PC-3 (cell line): ENCODE data around the gene SLC4A7.

ENCODE experiments used
- EZH2 ChIP-seq: fragments of 300-600 bp; sonication (generic); IDR thresholded peaks from one replicate; pipeline ENCODE4 v1.6.1; 2017; ENCODE audit warnings: antibody characterized with exemption, mild to moderate bottlenecking, low read length; ENCODE audit not compliant: unreplicated experiment
- EZH2phosphoT487 ChIP-seq: fragments of 300-600 bp; sonication (generic); IDR thresholded peaks from 2 replicates; pipeline ENCODE4 v1.6.1; 2018; ENCODE audit warnings: mild to moderate bottlenecking, antibody characterized with exemption, low read length, borderline replicate concordance
- TF ChIP-seq, protein P1 (sequence below): fragments of 300-600 bp; sonication (generic); conservative IDR thresholded peaks from 2 replicates; pipeline ENCODE4 v1.5.1; 2017; ENCODE audit warnings: antibody characterized with exemption, low read depth, mild to moderate bottlenecking, low read length

DNA sequence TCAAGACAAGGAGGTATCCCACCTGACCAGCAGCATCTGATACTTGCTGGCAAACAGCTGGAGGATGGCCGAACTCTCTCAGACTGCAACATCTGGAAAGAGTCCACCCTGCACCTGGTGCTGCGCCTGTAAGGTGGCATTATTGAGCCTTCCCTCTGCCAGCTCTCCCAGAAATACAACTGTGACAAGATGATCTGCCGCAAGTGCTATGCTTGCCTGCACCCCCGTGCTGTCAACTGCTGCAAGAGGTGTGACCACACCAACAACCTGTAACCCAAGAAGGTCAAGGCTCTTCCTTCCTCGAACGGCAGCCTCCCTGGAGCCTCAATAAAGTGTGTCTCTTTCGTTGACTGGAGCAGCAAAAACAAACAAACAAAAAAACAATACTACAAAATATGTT lies 2.2 kb upstream of the SLC4A7 start:
- no peak for TF ChIP-seq EZH2
- TF ChIP-seq, protein P1, sequence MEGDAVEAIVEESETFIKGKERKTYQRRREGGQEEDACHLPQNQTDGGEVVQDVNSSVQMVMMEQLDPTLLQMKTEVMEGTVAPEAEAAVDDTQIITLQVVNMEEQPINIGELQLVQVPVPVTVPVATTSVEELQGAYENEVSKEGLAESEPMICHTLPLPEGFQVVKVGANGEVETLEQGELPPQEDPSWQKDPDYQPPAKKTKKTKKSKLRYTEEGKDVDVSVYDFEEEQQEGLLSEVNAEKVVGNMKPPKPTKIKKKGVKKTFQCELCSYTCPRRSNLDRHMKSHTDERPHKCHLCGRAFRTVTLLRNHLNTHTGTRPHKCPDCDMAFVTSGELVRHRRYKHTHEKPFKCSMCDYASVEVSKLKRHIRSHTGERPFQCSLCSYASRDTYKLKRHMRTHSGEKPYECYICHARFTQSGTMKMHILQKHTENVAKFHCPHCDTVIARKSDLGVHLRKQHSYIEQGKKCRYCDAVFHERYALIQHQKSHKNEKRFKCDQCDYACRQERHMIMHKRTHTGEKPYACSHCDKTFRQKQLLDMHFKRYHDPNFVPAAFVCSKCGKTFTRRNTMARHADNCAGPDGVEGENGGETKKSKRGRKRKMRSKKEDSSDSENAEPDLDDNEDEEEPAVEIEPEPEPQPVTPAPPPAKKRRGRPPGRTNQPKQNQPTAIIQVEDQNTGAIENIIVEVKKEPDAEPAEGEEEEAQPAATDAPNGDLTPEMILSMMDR, result no peak
- no peak for TF ChIP-seq EZH2phosphoT487
